ENCODE data around the gene TGFBR3. TPM values are rescaled to one million over a fixed set of nuclear protein-coding genes. Genes with fewer than 3 reads are reported as not detected.

Gene TGFBR3
- polyA plus RNA-seq, 10 donors: 26.9 to 44.8 (median 33.6) TPM

- DNase-seq: no peak
Observed at GRCh38 chr1:91715416-91716000, 170.4 kb downstream of the TGFBR3 start.

- no peak for DNase-seq
Observed at GRCh38 chr1:91714867-91715381, 171.0 kb downstream of the TGFBR3 start.

GRCh38 chr1:91712981-91713841, 172.7 kb downstream of the TGFBR3 start:
- peak in 2 of 3 donors; percentile 59 to 84 for DNase-seq

- no peak for DNase-seq
Observed at GRCh38 chr1:91712393-91712792, 173.6 kb downstream of the TGFBR3 start.

GRCh38 chr1:91711504-91712247, 174.3 kb downstream of the TGFBR3 start:
- no peak for DNase-seq

GRCh38 chr1:91710261-91710660, 175.7 kb downstream of the TGFBR3 start:
- no peak for DNase-seq

GRCh38 chr1:91708691-91709090, 177.3 kb downstream of the TGFBR3 start:
- no peak for DNase-seq

GRCh38 chr1:91707890-91708218, 178.1 kb downstream of the TGFBR3 start:
- DNase-seq: no peak

- DNase-seq: no peak
Observed at GRCh38 chr1:91707114-91707889, 178.6 kb downstream of the TGFBR3 start.

- DNase-seq: no peak
Observed at GRCh38 chr1:91706140-91706957, 179.6 kb downstream of the TGFBR3 start.

- DNase-seq: no peak
Observed at GRCh38 chr1:91704746-91705145, 181.2 kb downstream of the TGFBR3 start.

- DNase-seq: peak in 1 of 3 donors; percentile 51
Observed at GRCh38 chr1:91703095-91703494, 182.9 kb downstream of the TGFBR3 start.

GRCh38 chr1:91701472-91701869, 184.5 kb downstream of the TGFBR3 start:
- DNase-seq: no peak

GRCh38 chr1:91700771-91701471, 185.0 kb downstream of the TGFBR3 start:
- DNase-seq: peak in 2 of 3 donors; percentile 84

- no peak for DNase-seq
Observed at GRCh38 chr1:91700332-91700731, 185.6 kb downstream of the TGFBR3 start.

- DNase-seq: peak; percentile 62 to 84 (median 72)
Observed at GRCh38 chr1:91699339-91699974, 186.5 kb downstream of the TGFBR3 start.

GRCh38 chr1:91697861-91698260, 188.1 kb downstream of the TGFBR3 start:
- DNase-seq: peak in 2 of 3 donors; percentile 61 to 73

GRCh38 chr1:91697416-91697815, 188.5 kb downstream of the TGFBR3 start:
- no peak for DNase-seq

GRCh38 chr1:91696321-91696720, 189.6 kb downstream of the TGFBR3 start:
- peak in 1 of 3 donors; percentile 67 for DNase-seq
